GM19372 (cell line): ENCODE results near the gene EMC1.
"Not testable (repeated sequence)": the region's sequence is repeated elsewhere in the genome, so short reads cannot be mapped to it uniquely, and the experiment has no call there.

Experiments
- ATAC-seq: cut with Tn5 transposase; IDR thresholded peaks from one replicate; pipeline ENCODE4 v1.9.1; 2021; ENCODE audit warnings: mild to moderate bottlenecking, low read depth, moderate library complexity; ENCODE audit not compliant: unreplicated experiment

The EMC1 gene

DNA sequence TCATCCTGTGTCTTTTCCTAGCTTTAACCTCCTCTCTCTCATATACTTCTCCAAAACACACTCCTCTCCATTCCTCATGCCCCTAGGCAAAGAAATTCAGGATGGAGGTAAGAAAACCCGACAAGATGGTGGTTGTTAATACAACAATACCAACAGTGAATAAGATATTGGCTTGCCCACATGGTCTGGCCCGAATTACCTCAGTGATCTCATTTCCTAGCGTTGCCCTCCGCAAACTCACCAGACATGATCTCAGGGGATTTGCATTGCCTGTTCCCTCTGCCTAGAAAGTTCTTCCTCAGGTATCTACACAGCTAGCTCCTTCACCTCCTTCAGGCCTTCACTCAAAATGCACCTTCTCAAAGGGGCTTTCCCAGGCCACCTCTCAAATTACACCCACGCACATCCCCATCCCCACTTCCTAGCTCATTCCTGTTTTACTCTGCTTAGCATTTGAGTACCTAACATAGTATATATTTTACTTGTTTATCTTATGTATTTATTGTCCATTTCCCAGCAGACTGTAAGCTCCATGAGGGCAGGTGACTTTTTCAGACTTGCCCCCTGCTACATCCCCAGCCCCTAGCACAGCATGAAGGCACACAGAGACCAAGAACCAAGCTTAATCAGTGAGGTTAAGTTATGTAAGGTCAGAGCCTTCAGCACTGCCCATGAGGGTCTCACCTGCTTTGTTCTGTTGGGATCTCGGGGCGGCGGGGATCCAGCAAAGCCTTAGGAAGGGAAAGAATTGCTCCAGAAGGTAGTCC lies 31.1 kb downstream of the EMC1 start:
- ATAC-seq, result no peak

DNA sequence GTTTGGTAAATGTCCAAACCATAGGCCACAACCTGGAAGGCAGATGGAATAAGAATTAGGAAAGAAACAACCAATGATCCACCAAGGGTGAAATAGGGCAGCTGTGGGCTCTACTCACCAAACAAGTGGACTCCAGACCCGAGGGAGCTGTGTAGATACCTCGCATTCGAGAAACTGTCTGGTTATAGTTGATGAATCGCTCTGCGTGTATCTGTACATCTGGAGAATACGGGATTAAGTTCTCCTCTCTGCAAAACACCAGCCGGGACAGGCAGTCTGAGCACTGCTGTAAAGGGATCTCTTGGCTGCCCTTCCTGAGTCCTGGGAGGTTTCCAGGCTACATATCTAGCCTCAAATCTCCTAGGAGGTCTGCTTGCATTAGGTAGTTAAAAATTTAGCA lies 31.9 kb downstream of the EMC1 start:
- ATAC-seq, result no peak

DNA sequence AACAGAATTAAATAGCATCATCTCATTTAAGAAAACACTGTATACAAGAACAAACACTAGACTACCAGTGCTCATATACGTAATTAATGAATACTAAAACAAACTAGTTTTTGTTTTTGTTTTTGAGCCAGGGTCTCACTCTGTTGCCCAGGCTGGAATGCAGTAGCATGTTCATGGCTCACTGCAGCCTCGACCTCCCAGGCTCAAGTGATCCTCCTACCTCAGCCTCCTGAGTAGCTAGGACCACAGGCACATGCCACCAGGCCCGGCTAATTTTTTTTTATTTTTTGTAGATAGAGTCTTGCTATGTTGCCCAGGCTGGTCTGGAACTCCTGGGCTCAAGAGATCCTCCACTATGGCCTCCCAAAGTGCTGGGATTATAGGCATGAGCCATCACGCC lies 34.7 kb downstream of the EMC1 start:
- not testable (repeated sequence) for ATAC-seq

DNA sequence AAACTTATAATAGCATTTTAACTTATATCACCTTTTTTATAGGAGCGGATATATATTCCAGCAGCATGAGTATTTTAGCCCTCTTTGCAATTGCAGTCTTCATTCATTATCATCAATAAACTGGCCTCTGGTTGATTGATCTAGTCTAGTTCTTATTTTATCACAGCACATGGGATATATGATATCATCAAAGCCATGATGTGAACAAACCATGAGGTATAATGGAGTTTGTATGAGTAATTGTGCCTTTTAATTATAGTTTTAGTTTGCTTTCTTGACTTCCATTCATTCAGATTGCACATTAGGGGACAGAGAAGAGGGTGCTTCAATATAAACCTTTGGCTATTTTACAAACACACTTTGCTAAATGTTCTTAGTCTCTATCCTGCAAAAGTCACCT lies 37.7 kb downstream of the EMC1 start:
- ATAC-seq, result no peak

DNA sequence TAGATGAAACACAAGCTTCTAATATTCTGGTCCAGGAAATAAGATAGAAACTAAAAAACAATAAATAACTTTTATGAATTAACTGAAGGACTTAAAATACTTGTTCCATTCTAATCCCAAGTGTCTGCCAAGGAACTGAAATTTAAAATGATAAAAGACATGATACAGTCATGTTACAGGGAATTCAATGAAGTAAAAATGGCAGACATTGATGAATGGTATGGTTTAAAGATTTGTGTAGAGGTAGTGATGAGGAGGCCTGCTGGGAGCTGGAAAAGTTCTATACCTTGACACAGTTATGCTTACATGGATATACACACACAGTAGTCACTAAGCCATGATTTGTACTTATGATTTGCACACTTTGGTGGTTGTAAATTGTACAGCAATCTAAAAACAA lies 39.2 kb downstream of the EMC1 start:
- ATAC-seq, result no peak

DNA sequence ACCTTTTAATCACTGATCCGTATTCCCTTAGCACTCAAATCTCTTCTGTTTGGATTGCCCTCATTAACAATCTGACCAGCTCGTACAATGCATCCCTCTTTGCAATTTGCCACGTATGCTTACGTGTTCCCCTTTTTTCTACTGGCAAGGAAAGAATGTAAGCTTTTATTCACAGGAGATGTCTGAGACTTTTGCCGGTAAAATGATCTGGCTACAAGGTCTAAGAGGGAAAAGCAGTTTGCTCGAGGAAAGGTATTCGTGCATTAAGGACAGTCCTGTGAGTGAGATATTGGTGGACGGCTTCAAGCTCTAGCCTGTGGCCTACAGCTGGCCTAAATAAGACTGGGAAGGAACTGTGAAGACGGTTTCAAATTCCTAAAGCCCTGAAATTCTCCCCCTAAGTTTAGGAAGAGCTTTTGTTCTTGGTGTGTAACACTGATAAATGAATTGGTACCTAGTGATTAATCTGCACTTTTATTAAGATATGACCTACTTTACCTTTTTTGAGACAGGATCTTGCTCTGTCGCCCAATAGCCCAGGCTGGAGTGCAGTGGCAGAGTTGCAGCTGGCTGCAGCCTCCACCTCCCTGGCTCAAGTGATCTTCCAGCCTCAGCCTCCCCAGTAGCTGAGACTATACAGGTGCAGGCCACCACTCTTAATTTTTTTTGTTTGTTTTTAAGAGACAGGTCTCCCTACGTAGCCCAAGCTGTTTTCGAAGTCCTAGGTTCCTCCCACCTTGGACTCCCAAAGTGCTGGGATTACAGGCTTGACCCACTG lies 40.4 kb downstream of the EMC1 start:
- no peak for ATAC-seq

DNA sequence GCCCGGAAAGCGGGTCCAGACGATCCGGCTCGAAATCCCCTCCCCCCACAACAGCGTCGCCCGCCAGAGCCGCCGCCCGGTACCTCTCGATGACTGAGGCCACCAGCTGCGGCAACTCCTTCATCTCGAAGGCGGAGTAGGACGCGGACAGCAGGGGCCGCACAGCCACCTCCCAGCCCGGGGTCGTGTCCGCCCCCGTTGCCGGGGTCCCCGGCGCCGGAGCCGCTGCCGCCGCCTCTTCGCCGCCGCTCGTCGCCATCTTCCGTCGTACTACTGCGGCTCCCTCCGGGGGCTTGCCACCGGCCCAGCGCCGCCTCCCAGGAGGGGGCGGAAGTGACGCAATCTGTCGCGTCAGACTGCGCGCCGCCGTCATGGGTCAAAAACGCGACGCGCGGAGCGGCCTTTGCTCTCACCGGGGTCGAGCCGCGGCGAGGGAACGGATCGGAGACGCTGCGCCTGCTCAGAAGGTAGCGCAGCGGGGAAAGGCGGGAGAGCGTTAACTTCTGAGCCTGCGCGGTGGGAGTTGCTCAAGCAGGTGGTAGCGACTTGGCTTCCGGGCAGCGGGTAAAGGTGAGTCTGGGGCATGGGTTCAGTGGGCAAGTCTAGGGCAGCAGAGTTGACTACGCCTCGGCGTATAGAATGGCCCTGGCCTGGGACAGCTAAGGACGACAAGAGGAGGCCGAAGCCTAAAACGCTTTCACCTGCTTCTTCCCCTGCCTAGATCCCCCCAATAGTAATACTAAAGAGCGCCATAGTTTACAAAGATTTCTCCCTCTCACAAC lies 41.1 kb downstream of the EMC1 start, which contains the start of gene UBR4:
UBR4 (minus strand) TSS at position 277 of the 782 bp plus-strand sequence; CDS start at position 259, 18 bp downstream.
- peak; percentile 83 for ATAC-seq

DNA sequence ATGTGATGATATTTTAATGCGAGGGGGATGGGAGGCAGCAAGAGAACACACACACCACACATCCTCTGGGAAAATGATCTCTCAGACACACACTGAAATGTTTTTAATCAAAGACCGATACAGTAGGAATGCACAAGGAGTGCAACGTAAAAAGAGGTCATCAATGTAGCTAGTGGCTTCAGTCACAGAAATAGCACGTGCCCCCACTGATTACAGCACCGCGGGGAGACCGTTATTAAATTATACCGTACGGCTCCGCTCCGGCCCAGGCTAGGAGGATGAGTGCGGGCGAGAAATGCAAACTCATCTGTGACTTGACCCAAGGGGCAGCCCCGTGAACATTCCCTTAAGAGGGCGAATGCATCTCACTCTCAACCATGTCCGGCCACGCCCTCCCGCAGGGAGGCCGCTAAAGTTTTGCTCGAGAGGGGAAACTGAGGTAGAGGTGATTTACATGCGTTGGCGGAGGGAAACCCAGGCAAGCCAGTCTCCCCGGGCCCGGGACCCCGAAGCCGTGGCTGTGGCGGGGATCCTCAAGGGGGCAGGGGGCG lies 41.8 kb downstream of the EMC1 start:
- peak; percentile 26 for ATAC-seq

DNA sequence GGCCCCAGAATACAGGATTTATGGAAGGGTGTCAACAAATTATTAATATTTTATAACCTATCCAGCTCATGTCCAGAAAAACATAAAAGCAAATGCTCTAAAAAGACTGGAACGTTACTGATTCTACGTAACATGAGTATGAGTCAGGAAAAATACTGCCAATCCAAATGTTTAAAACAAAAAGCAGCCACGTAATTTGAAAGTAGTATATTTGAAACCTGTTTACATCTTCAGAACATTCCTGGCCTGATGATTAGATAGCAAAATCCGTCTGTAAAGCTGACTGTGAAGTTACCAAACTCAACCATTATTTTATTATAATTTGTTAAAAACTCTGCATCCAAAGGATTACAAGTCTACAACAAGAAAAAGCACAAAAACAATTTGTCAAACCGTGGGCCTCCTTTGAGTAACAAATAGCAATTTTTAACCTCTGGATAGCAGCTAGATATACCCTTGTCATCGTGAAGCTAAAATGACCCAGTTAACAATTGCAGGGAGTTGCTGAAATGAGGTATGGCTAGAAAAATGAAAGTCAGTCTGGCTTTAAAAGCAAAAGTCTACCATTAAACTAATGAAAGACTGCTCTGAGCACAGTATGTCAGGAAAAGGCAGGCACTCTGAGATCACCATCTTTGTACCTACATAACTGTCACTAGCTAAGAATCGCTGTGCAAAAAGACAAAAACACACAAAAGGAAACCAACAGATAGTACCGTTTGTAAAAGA lies 42.5 kb downstream of the EMC1 start:
- ATAC-seq, result no peak

DNA sequence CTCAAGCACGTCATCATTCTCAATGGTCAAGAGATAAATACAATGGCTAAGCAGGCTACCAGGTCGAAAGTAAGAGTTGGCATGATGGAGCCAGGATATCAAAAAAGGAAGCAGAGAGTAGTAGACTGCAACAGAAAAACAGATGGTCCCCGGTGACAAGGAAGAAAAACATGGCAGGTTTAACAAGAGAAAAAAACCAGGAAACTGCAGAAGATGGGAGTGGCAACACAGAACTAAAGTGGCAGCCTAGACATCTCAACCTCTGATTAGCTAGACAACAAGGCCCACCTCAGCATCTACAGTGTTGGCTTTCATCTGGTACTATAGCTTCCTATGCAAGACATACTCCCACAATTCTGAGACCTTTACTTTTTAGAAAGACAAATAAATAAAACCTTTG lies 44.4 kb downstream of the EMC1 start:
- no peak for ATAC-seq

DNA sequence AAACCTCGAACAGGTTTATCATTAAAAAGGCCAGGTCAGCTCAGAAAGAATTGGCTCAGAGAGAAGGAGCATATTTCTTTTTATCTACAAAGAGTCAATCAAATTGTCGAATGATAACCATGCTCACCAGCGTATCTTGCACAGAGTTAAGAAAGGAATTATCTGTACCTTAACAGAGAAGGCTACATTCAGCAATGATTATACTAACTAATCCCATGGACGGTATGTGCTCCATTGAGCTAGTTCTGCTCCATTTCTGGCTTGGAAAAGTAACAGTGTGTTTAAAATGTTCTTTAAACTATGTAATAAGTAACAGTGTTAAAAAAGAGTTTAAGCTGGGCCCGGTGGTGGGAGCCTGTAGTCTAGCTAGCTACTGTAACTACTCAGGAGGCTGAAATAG lies 45.5 kb downstream of the EMC1 start:
- no peak for ATAC-seq

DNA sequence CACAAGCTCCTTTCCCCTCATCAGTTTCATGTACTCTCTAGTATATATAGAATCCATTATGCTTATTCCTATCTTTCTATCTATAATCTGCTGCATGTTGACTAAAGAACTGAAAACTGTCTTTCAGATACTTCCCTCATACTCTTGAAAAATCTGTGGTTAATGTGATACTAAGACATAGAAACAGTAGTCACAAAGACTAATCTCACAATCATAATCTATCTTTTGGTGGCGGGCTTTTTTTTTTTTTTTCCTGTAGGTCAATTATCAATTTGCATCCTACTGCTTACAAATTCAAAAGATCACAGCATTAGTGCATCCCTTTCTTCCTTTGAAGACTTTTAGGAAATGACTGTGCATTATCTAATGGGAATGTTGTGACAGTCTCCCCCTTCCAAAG lies 45.9 kb downstream of the EMC1 start:
- ATAC-seq, result no peak

DNA sequence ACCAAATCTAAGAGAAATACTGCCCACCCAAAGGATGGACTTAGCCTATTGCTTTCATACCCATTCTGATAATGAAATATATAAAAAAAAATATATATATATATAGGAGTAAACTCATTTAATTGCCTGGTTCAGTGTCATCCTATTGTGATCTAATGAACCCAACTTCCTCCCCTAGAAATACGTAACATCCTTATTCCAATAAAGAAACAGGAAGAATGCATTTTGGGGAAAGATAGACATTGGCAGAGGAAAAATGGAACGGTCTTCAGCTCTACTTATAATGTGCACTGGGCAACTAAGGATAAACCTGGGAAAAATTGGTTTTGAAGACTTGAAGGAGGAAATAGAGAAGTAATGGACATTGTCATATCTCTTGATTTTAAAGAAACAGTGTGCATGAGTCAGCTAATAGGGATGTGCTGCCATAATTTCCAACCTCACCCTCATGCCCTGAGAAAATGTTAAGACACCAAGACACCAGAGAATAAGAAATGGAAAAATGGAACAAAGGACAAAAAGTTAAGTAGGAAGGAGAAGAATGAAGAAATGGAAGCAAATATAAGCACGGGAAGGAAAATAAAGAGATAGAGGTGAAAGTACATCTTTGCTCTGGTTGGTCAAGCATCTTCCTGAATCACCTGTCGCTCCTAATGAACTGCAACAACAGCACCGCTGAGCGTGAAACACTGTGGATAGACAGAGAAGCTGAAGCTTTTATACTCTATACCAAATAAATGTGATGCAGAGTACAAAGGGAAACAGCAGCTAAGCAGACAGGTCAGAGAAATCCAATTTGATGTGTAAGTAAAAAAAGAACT lies 46.7 kb downstream of the EMC1 start:
- ATAC-seq, result no peak

DNA sequence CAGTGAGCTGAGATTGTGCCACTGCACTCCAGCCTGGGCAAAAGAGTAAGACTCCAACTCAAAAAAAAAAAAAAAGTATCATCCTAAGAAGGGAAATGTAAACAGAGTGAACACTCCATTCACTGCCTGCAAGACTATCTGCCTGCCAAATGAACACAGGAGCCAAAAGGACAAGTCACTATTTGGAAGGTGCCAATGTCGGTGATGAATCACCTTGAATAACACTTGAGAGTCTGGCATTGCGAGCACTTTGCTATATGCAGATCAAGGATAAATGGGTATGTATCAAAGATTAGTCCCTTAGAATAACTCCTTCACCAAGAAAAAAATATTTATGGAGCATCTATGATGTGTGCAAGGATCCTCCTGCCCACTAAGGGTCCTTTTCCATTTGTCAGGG lies 47.9 kb downstream of the EMC1 start:
- ATAC-seq, result no peak

DNA sequence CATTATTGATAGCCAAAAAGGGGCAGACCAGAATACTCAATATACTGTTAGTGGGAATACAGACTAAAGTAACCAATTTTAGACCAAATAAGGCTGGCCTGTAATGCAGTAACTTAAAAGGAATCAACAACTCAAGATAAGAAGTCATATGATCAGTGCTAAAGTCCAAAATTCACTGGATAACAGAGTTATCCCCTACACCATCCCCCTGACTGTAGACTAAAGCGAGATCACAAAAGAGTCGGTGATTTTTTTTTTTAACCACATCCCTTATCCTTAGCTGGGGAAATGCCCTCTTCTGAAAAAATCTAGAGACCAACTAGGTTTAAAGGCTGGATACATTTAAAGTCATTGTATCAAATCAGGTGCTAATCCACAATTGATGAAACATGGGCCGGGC lies 48.9 kb downstream of the EMC1 start:
- no peak for ATAC-seq

DNA sequence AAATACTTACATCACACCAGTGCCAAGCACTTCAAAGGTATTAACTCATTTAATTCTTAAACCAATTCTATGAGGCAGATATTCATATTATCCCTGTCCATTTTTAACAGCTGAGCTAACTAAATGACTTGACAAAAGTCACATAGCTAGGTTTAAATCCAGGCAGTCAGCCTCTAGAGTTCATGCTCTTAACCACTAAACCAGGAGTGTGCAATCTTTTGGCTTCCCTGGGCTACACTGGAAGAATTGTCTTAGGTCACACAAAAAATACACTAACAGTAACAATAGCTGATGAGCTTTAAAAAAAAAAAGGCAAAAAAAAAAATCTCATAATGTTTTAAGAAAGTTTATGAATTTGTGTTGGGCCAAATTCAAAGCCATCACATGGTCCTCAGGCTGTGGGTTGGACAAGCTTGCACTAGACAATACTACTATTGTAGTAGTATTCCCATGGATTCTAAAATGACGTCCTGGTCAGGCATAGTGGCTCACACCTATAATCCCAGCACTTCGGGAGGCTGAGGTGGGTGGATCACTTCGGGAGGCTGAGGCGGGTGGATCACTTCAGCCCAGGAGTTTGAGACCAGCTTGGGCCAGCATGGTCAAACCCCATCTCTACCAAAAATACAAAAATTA lies 51.2 kb downstream of the EMC1 start:
- no peak for ATAC-seq

DNA sequence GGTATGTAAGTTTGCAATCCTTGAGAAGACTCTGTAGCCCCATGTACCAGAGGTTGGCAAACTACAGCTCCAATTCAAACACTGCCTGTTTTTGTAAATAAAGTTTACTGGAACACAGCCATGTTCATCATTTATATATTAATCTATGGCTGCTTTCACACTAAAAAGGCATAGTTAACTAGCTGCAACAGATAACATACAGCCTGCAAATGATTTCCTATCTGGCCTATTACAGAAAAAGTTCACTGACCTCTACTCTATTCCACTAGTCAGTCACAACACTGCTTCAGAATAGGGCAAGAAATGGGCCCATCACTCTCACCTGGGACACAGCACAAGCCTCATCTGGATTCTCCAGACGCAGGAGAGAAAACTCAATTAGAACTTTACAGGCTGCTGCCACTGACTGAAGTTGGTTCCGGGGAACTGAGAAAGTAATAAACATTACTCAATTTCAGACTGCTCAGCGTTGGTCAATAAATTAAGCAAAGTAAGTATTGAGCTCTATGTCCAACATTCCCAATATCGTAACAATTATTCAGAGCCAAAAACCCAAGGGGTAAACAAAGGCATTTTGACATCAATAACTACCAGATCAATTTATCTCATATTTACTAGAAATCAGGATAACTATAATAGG lies 51.9 kb downstream of the EMC1 start:
- no peak for ATAC-seq

DNA sequence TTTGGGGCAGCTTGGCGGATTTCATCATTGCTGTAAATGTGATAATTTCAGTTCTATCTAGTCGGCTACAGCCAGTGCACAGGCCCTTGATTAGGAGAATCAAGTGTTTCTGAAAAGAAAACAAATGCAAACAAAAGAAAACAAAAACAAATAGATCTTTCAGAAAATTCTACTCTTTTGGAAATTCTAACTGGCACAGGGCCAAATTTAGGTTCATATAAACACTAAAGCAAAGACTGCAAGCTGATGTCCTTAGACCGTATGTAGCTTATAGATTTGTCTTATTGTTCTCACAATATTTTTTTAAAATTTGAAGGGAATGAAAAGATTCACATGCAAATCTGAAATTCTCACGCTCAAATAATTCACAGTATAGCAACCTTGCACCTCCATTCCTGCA lies 52.5 kb downstream of the EMC1 start:
- no peak for ATAC-seq
